ENCODE data around the gene NPHP4.

Gene NPHP4

GRCh38 chr1:5971471-5972197 lies 20.6 kb downstream of the NPHP4 start:
- DNase-seq (ENCODE audit: low read depth in 2 of 2): no peak

DNA sequence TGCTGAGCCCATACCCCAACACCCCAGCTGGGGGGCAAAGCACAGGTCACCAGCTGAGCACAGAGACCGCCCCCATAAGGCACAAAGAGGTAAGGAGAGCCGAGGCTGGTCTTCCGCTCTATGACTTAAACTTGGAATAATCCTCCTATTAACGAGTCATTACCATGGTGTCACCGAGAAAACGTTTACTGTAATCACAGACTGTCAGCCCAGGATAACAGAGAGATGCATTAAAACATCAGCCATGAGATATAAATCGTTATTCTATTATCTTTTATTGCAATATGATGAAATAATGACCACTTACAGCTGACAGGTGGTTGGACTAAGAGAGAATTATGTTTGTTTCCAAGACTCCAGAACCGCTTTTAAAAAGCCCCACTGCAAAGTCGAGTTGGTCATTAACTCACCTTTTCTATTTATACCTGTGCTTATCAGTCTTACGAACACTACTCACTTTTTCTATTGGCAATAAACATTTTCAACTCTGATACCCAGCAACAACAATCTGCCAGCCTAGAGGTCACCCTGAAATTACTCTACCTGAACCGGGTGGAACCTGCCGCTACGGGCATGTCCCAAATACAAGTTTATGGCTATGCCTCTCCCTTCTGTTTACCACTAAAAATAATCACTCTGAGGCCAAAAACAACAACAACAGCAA lies 21.5 kb downstream of the NPHP4 start:
- DNase-seq (ENCODE audit: low read depth in 2 of 2): no peak

- DNase-seq (ENCODE audit: low read depth in 2 of 2): no peak
Measured at GRCh38 chr1:5969168-5969567, 23.1 kb downstream of the NPHP4 start.

GRCh38 chr1:5968161-5968736 lies 24.0 kb downstream of the NPHP4 start:
- DNase-seq (ENCODE audit: low read depth in 2 of 2): no peak

DNA sequence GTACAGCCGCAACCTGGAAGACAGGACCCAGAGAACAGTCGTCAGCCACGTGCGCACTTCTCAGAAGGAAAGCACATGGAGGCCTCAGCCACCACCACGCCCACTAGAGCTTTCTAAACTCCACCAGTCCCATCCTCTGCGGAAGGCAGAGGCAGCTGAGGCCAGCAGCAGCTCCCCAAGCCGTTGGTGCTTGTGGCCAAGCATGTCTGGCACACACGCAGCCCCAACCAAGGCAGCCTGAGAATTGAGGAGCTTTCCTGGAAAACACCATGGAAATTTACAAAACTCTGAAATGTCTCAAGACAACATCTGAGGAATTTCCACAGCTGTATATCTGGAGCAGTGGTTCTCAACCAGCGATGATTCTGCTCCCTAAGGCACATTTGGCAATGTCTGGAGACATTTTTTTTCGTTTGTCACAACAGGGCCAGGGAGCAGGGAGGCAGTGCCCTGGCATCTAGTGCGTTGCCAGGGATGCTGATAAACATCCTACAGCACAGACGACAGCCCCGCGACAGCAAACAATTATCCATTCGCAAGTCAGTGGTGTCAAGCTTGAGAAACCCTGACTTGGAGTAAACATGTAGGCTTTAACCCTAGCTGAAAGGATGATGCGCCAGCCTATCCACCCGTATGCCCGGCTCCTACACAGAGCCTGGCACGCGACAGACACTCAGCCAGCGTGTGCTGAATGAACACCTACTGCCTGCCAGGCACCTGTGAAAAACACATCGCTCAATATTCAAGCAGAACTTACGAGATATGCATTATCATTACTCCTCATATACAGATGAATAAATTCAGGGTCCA lies 24.7 kb downstream of the NPHP4 start:
- no peak for DNase-seq (ENCODE audit: low read depth in 2 of 2)

GRCh38 chr1:5966543-5967205 lies 25.6 kb downstream of the NPHP4 start:
- no peak for DNase-seq (ENCODE audit: low read depth in 2 of 2)

- no peak for DNase-seq (ENCODE audit: low read depth in 2 of 2)
Measured at GRCh38 chr1:5965586-5966131, 26.6 kb downstream of the NPHP4 start.

- DNase-seq (ENCODE audit: low read depth in 2 of 2): no peak
Measured at GRCh38 chr1:5962265-5963105, 29.7 kb downstream of the NPHP4 start.

GRCh38 chr1:5961601-5962000 lies 30.6 kb downstream of the NPHP4 start:
- DNase-seq (ENCODE audit: low read depth in 2 of 2): no peak

GRCh38 chr1:5960336-5960735 lies 31.9 kb downstream of the NPHP4 start:
- no peak for DNase-seq (ENCODE audit: low read depth in 2 of 2)

DNA sequence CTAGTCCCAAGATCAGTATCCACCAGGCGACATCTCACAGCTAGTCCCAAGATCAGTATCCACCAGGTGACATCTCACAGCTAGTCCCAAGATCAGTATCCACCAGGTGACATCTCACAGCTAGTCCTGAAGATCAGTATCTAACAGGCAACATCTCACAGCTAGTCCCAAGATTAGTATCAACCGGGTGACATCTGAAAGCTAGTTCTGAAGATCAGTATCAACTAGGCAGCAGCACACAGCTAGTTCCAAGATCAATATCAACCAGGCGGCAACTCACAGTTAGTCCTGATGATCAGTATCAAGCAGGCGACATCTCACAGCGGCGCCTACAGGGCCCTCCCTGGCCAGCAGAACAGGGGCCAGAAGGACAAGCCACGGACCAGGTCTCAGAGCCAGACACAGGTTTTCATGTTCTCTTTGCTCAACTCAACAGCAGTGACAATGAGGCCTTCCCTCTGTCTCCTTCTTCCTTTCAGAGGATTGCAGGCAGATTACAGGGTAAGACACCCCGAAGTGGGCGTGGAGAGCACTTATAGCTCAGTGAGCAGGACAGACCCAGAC lies 32.5 kb downstream of the NPHP4 start:
- no peak for DNase-seq (ENCODE audit: low read depth in 2 of 2)

DNA sequence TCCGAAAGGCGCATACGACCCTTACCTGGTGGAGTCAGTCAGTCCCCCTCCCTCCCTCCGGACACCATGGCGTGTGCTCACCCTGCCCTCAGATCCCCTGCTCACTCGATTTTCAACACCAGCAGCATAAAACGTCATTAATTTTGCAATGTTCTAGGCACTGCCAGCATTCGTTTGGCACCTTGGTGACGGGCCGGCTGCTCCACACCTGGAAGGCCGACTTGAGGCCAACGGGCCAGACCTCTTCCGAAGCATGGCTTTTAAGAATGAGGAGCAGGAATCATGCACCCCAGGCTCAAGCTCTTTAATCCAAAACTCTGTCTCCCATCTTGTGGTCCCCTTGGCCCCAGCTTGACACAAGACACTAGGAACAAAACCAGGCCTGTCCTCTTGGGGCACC lies 33.1 kb downstream of the NPHP4 start:
- DNase-seq (ENCODE audit: low read depth in 2 of 2): no peak

GRCh38 chr1:5956022-5956830 lies 36.0 kb downstream of the NPHP4 start:
- DNase-seq (ENCODE audit: low read depth in 2 of 2): no peak

DNA sequence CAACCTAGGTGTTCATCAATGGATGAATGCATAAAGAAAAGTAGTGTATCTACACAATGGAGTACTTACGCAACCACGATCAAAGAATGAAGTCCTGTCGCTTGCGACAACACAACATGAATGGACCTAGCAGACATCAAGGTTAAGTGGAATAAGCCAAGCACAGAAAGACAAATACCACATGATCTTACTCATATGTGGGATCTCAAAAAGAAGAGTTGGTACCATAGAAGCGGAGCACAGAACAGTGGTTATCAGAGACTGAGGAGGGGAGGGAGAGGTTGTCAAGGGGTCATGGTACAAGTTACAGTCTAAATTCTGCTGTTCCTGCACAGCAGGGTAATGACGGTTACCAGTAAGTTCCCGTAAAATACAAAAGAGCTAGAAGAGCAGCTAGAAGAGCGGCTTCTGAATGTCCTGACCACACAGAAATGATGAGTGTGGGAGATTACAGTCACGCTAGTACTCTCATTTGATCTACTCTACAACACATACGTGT lies 36.7 kb downstream of the NPHP4 start:
- no peak for DNase-seq (ENCODE audit: low read depth in 2 of 2)

DNA sequence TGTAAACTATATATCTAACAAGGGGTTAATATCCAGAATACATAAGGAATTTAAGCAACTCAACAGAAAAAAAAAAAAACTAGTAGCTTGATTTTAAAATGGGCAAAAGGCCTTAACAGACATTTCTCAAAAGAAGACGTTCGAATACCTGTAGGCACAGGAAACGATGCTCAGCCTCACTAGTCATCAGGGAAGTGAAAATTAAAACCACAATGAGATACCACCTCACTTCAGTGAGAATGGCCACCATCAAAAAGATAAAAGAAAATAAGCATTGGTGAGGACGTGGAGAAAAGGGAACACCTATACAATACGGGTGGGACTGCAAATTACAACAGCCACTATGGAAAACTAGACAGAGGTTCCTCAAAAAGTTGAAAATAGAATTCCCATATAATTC lies 37.3 kb downstream of the NPHP4 start:
- no peak for DNase-seq (ENCODE audit: low read depth in 2 of 2)

DNA sequence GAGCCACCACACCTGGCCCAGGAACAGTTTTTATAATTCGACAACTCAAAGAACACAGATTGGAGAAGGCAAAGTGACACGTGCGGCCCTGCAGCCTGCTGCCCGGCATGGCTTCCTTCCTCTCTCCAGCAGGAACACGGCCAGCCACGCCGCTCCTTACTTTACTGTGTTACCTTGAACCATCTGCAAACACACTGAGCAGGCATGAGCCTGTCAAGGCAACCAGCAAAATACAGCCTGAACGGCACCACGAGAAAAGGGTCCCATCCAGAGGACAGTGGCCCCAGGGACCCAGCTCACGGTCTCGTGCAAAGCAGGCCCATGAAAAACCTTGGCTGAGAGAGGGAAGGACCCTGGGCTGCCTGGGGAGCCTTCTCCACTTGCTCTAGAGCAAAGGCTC lies 38.8 kb downstream of the NPHP4 start:
- DNase-seq (ENCODE audit: low read depth in 2 of 2): no peak

GRCh38 chr1:5951846-5952410 lies 40.3 kb downstream of the NPHP4 start:
- DNase-seq (ENCODE audit: low read depth in 2 of 2): no peak

DNA sequence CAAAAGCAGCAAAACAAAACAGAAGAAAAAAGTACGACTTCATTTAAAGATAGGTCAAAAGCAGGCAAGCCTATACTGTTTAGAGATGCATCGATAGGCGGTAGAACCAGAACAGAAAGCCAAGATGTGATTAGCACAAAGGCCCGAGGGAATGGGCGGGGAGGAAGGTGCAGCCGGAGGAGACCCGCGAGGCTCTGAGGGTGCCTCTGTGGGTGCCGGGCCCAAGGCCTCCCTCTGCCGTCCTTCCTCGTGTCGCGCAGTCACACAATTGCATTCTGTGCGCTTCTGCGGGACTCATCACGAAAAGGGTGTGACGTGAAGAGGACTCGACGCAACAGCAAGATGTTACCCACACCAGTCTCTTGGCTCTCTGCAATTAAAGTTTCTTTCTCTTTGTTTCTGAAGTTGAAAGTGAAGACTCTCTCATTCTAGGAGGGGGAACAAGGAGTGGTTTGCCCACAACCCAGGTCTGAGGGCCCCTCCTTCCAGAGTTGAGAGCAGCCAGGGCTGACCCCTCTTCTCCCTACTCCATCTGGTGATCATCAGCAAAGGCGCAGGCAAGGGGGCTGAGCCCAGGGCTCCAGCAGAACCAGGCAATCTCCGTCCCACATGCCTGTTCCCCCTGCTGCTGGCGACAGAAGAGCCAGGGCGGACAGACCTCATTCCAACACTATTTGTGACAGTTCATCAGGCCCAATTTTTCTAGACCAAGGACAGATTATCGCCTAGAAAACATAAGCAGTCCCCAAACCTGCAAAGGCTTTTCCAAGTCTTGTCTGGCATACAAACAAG lies 41.0 kb downstream of the NPHP4 start:
- no peak for DNase-seq (ENCODE audit: low read depth in 2 of 2)
